ENCODE measurements around the gene GPRIN3. TPM values are rescaled to one million over a fixed set of nuclear protein-coding genes. Genes with fewer than 3 reads are reported as not detected.

Gene GPRIN3
- total RNA-seq, result 3.8 TPM

- DNase-seq, result no peak
Observed at GRCh38 chr4:89307446-89308160, at the start of gene GPRIN3. Gene GPRIN3, minus strand, starts transcription at chr4:89307800. Its CDS starts 57,690 bp downstream, at chr4:89250110.

DNA sequence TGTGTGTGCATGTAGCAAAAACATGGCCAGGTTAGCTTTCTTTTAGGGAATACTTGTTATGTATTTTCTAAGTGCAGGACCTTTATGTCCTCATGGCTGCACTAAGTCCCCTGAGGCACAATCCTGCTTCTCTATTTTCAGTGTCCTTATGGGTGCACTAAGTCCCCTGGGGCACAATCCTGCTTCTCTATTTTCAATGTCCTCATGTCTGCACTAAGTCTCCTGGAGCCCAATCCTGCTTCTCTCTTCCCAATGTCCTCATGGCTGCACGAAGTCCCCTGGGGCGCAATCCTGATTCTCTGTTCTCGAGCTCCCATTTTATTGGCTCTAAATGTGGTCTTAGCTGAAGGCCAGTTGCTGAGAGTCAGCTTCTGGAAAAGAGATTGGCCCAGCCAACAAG is 49.7 kb upstream of the GPRIN3 start:
- DNase-seq, result no peak

GRCh38 chr4:89356086-89356485 is 48.5 kb upstream of the GPRIN3 start:
- DNase-seq, result no peak

- DNase-seq, result no peak
Observed at GRCh38 chr4:89353514-89353913, 45.9 kb upstream of the GPRIN3 start.

- DNase-seq, result no peak
Observed at GRCh38 chr4:89352541-89352940, 44.9 kb upstream of the GPRIN3 start.

- DNase-seq, result no peak
Observed at GRCh38 chr4:89351201-89351600, 43.6 kb upstream of the GPRIN3 start.

GRCh38 chr4:89347363-89348025 is 39.9 kb upstream of the GPRIN3 start:
- DNase-seq, result no peak

DNA sequence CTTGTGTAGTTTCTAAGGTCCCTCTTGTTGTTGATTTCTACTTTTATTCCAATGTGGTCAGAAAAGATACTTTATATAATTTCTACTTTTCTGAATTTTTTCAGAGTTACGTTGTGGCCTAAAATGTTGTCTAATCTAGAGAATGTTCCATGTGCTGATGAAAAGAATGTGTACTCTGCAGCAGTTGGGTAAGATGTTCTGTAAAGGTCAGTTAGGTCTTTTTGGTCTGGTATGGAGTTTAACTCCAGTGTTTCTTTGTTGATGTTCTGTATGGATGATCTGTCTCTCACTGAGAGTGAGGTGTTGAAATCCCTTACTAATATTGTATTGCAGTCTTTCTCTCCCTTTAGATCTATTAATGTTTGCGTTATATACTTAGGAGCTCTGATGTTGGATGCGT is 37.0 kb upstream of the GPRIN3 start:
- no peak for DNase-seq

GRCh38 chr4:89338206-89338605 is 30.6 kb upstream of the GPRIN3 start:
- DNase-seq, result no peak

DNA sequence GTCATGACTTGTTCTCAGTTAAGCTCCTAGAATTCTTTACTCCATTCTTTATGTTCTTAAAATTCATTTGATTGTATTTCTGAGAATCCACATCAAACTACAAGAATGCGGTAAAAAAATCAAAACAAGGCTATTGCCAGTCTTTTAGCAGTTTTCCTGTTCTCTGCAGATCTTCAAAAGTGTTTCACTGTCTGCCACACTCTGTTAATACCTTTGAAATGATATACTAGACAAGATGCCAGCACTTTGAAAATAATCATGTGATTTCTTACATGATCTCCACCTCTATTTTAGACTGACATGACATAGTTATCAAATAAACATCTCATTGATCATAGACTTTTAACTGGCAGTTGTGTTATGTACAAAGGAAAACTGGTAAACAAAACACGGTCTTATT is 30.1 kb upstream of the GPRIN3 start:
- no peak for DNase-seq

DNA sequence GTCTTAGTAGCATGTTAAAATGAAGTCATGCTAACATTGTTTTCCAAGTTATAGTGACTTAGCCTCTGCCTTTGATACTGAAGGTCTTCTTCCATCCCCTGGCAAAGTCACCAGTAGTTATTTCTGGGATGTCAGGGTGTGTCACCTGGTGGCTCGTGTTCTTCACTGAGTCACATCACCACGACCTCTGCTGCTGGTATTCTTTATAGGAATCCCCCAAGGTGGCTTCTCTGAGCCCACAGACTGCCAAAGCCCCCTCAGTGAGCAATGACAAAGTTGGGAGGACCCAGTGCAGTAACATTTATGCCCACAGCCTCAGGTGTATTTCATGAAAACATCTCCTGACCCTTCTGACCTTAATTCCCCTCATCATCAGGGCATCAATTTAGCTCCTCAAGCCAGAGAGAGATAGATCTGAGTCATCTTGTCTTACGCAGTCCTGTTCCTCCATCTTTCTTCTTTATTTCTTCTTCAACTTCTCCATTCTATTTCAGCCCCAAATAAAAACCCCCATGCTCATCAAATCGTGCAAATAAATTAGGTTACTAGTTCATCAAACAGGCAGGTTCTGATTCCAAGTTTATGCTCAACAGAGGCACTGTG is 29.3 kb upstream of the GPRIN3 start:
- no peak for DNase-seq

- no peak for DNase-seq
Observed at GRCh38 chr4:89334830-89335229, 27.2 kb upstream of the GPRIN3 start.

DNA sequence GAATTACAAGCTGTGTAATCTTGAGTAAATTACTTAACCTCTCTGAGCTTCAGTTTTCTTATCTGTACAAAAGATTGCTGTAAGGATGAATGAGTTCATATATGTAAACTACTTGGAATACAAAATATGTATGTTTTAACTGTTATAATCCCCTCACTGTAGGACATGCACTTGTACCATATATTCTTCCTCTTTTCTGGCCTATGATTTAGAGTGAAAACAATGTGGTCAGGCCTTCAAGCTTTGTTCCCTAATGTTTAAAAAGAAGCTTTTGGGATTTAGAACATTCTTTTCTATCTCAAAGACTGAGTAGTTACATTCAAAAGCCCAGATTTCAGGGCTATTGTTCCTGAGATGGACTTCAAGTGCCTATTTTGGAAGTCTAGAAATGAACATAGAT is 26.7 kb upstream of the GPRIN3 start:
- no peak for DNase-seq

- DNase-seq, result no peak
Observed at GRCh38 chr4:89331686-89332544, 24.3 kb upstream of the GPRIN3 start.

DNA sequence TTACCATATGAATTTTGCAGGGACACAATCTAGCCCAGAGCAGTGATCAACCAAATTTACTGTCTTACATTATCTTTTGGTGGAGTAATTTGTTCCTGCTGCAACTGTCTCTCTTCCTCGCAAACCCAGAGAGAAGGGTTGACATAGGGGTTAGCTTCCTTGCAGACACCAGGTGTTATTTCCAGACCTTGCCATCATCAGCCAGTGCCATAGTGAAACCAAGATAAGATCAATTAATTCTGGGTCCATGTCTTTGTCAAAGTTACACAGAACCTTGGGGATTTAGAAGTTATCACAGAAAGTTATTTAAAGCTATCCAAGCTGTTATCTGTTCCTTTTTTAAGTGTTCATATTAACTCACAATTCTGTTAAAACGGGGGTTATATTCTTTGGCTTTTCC is 23.6 kb upstream of the GPRIN3 start:
- DNase-seq, result no peak

DNA sequence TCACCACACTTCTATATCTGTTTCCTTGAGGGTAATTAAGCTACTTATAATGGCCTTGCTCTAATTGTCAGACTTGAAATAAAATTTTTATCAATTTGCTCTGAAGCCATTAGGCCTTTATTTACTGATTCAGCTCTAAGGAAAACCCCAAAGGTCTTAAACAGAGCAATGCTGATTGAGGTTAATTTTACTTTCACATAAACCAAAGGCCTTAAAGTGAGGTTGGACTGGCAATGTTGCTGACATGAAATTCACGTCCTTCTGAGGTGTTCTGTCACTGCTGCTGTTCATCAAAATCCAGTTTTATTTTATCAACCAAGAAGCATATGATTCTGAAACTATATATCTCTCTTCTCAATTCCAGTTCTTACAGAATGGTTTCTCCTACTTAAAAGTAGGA is 21.7 kb upstream of the GPRIN3 start:
- DNase-seq, result no peak

DNA sequence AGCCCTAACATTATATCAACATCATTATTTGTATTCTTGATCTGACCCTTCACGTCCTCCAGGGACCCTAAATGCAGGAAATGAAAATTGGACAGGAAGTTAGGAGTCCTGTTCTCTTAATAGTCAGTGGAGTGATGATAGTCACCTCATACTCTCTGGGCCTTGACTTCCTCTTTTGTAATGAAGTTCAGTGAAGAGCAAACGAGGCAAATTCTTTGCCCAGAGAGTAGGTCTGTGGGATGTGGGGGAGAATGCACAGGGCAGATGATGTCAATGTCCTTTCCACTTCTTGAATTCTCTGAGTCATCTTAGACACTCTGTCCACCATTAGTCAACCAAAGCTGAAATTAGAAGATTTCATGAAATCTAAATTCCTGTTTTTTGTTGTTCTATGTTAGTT is 17.1 kb upstream of the GPRIN3 start:
- DNase-seq, result no peak

- DNase-seq, result no peak
Observed at GRCh38 chr4:89322671-89323070, 15.1 kb upstream of the GPRIN3 start.

DNA sequence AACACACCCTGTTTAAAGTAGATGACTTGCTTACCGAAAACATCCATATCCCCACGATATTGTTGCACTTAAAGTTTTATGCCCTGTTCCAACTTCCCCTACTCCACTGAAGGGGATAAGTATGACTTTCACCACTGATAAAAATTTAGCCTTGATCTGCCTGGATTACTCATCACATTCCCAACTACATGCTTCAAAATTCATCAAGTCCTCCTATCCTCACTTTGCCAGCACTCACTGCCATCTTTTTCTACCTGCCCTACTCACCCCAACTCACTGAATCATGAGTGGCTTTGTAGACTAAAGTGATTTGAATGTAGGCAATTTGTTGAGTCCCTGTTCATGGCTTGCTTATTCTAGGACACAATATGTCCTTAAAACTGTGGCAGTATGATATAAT is 12.2 kb upstream of the GPRIN3 start:
- DNase-seq, result no peak

DNA sequence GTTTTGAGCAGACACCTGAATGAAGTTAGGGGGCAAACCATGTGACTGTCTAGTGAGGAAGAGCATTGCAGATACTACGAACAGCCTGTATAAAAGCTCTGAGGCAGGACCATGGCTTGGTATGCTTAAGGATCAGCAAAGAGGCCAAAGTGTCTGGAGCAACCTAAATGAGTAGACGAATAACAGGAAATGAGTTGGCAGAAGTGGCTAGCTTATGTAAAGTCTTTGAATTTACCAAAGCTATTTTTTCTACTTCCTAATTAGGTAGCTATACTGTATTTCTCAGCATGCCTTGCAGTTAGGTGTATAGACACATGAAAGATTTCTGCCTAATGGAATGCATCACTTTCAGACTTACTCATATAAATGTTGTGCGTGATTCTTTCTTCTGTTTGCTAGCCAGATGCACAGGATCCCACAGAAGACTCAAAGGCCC is 9.3 kb upstream of the GPRIN3 start:
- no peak for DNase-seq

GRCh38 chr4:89316211-89316610 is 8.6 kb upstream of the GPRIN3 start:
- DNase-seq, result no peak

DNA sequence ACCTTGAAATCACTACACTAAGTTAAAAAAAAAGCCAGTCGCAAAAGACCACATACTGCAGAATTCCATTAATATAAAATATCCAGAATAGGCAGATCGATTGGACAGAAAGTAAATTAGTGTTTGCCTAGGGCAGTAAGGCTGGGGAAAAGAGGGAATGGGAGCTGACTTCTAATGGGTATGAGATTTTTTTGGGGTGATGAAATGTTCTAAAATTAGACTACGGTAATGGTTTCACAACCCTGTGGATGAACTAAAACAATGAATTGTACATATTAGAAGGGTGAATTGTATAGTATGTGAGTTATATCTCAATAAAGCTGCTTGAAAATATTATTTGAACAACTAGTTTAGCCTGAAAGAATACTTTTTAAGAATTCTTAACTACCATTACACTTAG is 6.7 kb upstream of the GPRIN3 start:
- DNase-seq, result no peak

GRCh38 chr4:89312066-89312465 is 4.5 kb upstream of the GPRIN3 start:
- DNase-seq, result no peak

Measured in skin of body (tissue), 2 donors.